Spleen (tissue), 7 donors: ENCODE data around the gene REC114.

Experiments
- CTCF ChIP-seq, 11 experiments: fragments of 200-600 bp in 7 of 11; fragments of 450-650 bp in 4 of 11; sonication (generic) in 4 of 11; IDR thresholded peaks in 8 of 11; conservative IDR thresholded peaks in 3 of 11; 1 replicate in 7 of 11; 2 replicates in 4 of 11; pipeline versions ENCODE4 v1.4.0 to v1.8.0; 2016 to 2021; ENCODE audit warnings: antibody characterized with exemption in 11 of 11, inconsistent platforms in 4 of 11, mild to moderate bottlenecking in 1 of 11
- POLR2A ChIP-seq, 3 donors: fragments of 450-650 bp; IDR thresholded peaks; one replicate each; pipeline ENCODE4 v1.5.1; 2017; ENCODE audit warnings: antibody characterized with exemption in 3 of 3, mild to moderate bottlenecking in 1 of 3
- donor health status: DM: no; HTN: no; CAD: no; lungs with moderate emphysema.
- donor health status: DM: no; HTN: no; CAD: no.
- donor health status: DM: no; HTN: no; CAD: no.

GRCh38 chr15:73604477-73604876, 161.5 kb downstream of the REC114 start:
- TF ChIP-seq CTCF (IDR thresholded peaks at IDR 0.05 in 8 of 11, conservative IDR thresholded peaks at IDR 0.05 in 3 of 11) (no peak), POLR2A (IDR thresholded peaks at IDR 0.05) (no peak)
